IMR-90 (cell line): Measurements from ENCODE around the gene PLXDC2. TPM values are rescaled to one million over a fixed set of nuclear protein-coding genes. Genes with fewer than 3 reads are reported as not detected.

Experiments used
- ATAC-seq: fragments of 200-7000 bp; cut with Tn5 transposase; 2 replicates; pipeline ENCODE4 v1.9.1; 2020; ENCODE audit warnings: low read depth, mild to moderate bottlenecking, moderate library complexity
- BruUV-seq: library from RNA; stranded (reverse); fragments of 400-500 nt; replicated peaks from 2 replicates; lab custom pipeline; 2021; lab: Mats Ljungman, UMichigan
- CTCF ChIA-PET: fragments of 300-600 bp; formaldehyde crosslinking; extraction: SDS; loops from one replicate; lab custom pipeline; 2021; ENCODE audit warnings: antibody characterized with exemption; lab: Yijun Ruan, JAX
- POLR2A ChIA-PET: fragments of 300-600 bp; sonication (Branson Sonifier 250); formaldehyde crosslinking; loops from one replicate; lab custom pipeline; 2022; ENCODE audit warnings: antibody characterized with exemption; ENCODE audit not compliant: unreplicated experiment; lab: Charles Lee
- DNase-seq: peaks from one replicate; pipeline ENCODE4 v3.0.0; 2013
- H2AFZ ChIP-seq: replicated peaks from 2 replicates; pipeline ENCODE3; 2013; ENCODE audit warnings: low read length, mild to moderate bottlenecking; ENCODE audit not compliant: poor library complexity
- H2AK5ac ChIP-seq: 2 replicates; pipeline ENCODE4 v1.6.1; 2013; ENCODE audit warnings: low read depth, low read length, inconsistent platforms
- H2AK9ac ChIP-seq: replicated peaks from 2 replicates; pipeline ENCODE3; 2013; ENCODE audit warnings: mild to moderate bottlenecking, low read depth, low read length, moderate library complexity; ENCODE audit not compliant: poor library complexity
- H2BK120ac ChIP-seq: 2 replicates; pipeline ENCODE4 v1.6.1; 2013; ENCODE audit warnings: low read depth, low read length, inconsistent platforms
- H2BK15ac ChIP-seq: 3 replicates; pipeline ENCODE4 v1.6.1; 2013; ENCODE audit warnings: low read depth, low read length, inconsistent platforms
- H2BK20ac ChIP-seq: 2 replicates; pipeline ENCODE4 v1.6.1; 2013; ENCODE audit warnings: low read depth, mild to moderate bottlenecking, inconsistent platforms, low read length, moderate library complexity
- H2BK5ac ChIP-seq: 2 replicates; pipeline ENCODE4 v1.6.1; 2013; ENCODE audit warnings: mild to moderate bottlenecking, low read depth, low read length, inconsistent platforms; ENCODE audit not compliant: poor library complexity, severe bottlenecking
- H3K14ac ChIP-seq: replicated peaks from 2 replicates; pipeline ENCODE4 v1.6.1; 2013; ENCODE audit warnings: low read depth, low read length, inconsistent platforms
- H3K18ac ChIP-seq: 2 replicates; pipeline ENCODE4 v1.6.1; 2013; ENCODE audit warnings: low read depth, low read length, control low read depth
- H3K23ac ChIP-seq: 2 replicates; pipeline ENCODE4 v1.6.1; 2013; ENCODE audit warnings: low read depth, low read length, inconsistent platforms
- H3K27ac ChIP-seq: 2 replicates; pipeline ENCODE4 v1.5.1; 2013; ENCODE audit warnings: mild to moderate bottlenecking, control low read depth, low read length; ENCODE audit not compliant: insufficient read depth
- H3K27me3 ChIP-seq: 2 replicates; pipeline ENCODE4 v1.6.1; 2013; ENCODE audit warnings: low read length; ENCODE audit not compliant: control insufficient read depth, insufficient read depth
- H3K36me3 ChIP-seq: 2 replicates; pipeline ENCODE4 v1.6.1; 2013; ENCODE audit warnings: low read length, mixed read lengths; ENCODE audit not compliant: control insufficient read depth, insufficient read depth
- H3K4ac ChIP-seq: 2 replicates; pipeline ENCODE4 v1.6.1; 2013; ENCODE audit warnings: low read depth, low read length, inconsistent platforms
- H3K4me1 ChIP-seq: 2 replicates; pipeline ENCODE4 v1.6.1; 2013; ENCODE audit warnings: low read length, mixed read lengths; ENCODE audit not compliant: control insufficient read depth, insufficient read depth
- H3K4me2 ChIP-seq: 2 replicates; pipeline ENCODE4 v1.6.1; 2013; ENCODE audit warnings: low read depth, mild to moderate bottlenecking, control low read depth, low read length, moderate library complexity
- H3K4me3 ChIP-seq: 2 replicates; pipeline ENCODE4 v1.5.1; 2013; ENCODE audit warnings: low read depth, mild to moderate bottlenecking, control low read depth, low read length, moderate library complexity; ENCODE audit not compliant: insufficient read depth
- H3K56ac ChIP-seq: 2 replicates; pipeline ENCODE4 v1.6.1; 2013; ENCODE audit warnings: low read length, inconsistent platforms; ENCODE audit not compliant: insufficient read depth; ENCODE audit errors: extremely low read depth
- H3K79me1 ChIP-seq, 2 experiments: 2 replicates each; pipeline ENCODE4 v1.6.1; 2013; ENCODE audit warnings: low read length in 2 of 2, inconsistent platforms in 1 of 2, low read depth in 1 of 2
- H3K9ac ChIP-seq: 2 replicates; pipeline ENCODE4 v1.6.1; 2013; ENCODE audit warnings: low read depth, low read length, control low read depth
- H3K9me1 ChIP-seq: 2 replicates; pipeline ENCODE4 v1.6.1; 2013; ENCODE audit warnings: low read length, inconsistent platforms; ENCODE audit not compliant: insufficient read depth
- H3K9me3 ChIP-seq: 2 replicates; pipeline ENCODE4 v1.6.1; 2013; ENCODE audit warnings: low read length; ENCODE audit not compliant: control insufficient read depth, insufficient read depth
- H4K20me1 ChIP-seq: 2 replicates; pipeline ENCODE4 v1.6.1; 2013; ENCODE audit warnings: low read length, inconsistent platforms; ENCODE audit not compliant: insufficient read depth
- H4K5ac ChIP-seq: 2 replicates; pipeline ENCODE4 v1.6.1; 2013; ENCODE audit warnings: mild to moderate bottlenecking, low read depth, low read length, control low read depth
- H4K8ac ChIP-seq, 2 experiments: 2 replicates each; pipeline ENCODE4 v1.6.1; 2013; ENCODE audit warnings: low read depth in 2 of 2, low read length in 2 of 2, control low read depth in 1 of 2, inconsistent platforms in 1 of 2
- H4K91ac ChIP-seq: 2 replicates; pipeline ENCODE4 v1.6.1; 2013; ENCODE audit warnings: low read depth, low read length, inconsistent platforms; ENCODE audit not compliant: insufficient read depth
- BHLHE40 ChIP-seq: fragments of 150-350 bp; IDR thresholded peaks from 2 replicates; pipeline ENCODE4 v1.6.1; 2016; ENCODE audit warnings: mild to moderate bottlenecking, low read depth, low read length
- CHD1 ChIP-seq: IDR thresholded peaks from 2 replicates; pipeline ENCODE4 v1.6.1; 2012; ENCODE audit warnings: low read depth, low read length, improper control_type of control experiment
- CTCF ChIP-seq: conservative IDR thresholded peaks from 2 replicates; pipeline ENCODE4 v1.5.1; 2012; ENCODE audit warnings: mild to moderate bottlenecking, low read depth, low read length, improper control_type of control experiment
- FOS ChIP-seq: fragments of 150-350 bp; IDR thresholded peaks from 2 replicates; pipeline ENCODE4 v1.6.1; 2016; ENCODE audit warnings: low read depth, low read length
- MAFK ChIP-seq: IDR thresholded peaks from 2 replicates; pipeline ENCODE4 v1.6.1; 2012; ENCODE audit warnings: low read depth, low read length, improper control_type of control experiment
- MAZ ChIP-seq: IDR thresholded peaks from 2 replicates; pipeline ENCODE4 v1.6.1; 2012; ENCODE audit warnings: low read depth, mild to moderate bottlenecking, low read length, improper control_type of control experiment, moderate library complexity, borderline replicate concordance
- MXI1 ChIP-seq: IDR thresholded peaks from 2 replicates; pipeline ENCODE4 v1.6.1; 2012; ENCODE audit warnings: low read depth, mild to moderate bottlenecking, low read length, moderate library complexity, borderline replicate concordance
- NFE2L2 ChIP-seq: fragments of 150-350 bp; IDR thresholded peaks from 2 replicates; pipeline ENCODE4 v1.6.1; 2016; ENCODE audit warnings: low read depth, mild to moderate bottlenecking, low read length
- POLR2A ChIP-seq: IDR thresholded peaks from 2 replicates; pipeline ENCODE4 v1.6.1; 2012; ENCODE audit warnings: mild to moderate bottlenecking, low read depth, low read length
- RCOR1 ChIP-seq: IDR thresholded peaks from 2 replicates; pipeline ENCODE4 v1.6.1; 2012; ENCODE audit warnings: mild to moderate bottlenecking, low read length, improper control_type of control experiment; ENCODE audit not compliant: insufficient replicate concordance
- RFX5 ChIP-seq: IDR thresholded peaks from 2 replicates; pipeline ENCODE4 v1.8.0; 2012; ENCODE audit warnings: low read depth, mild to moderate bottlenecking, low read length, moderate library complexity
- SMC3 ChIP-seq: fragments of 150-350 bp; IDR thresholded peaks from 2 replicates; pipeline ENCODE4 v1.6.1; 2016; ENCODE audit warnings: low read depth, mild to moderate bottlenecking, antibody characterized with exemption, low read length, moderate library complexity
- USF2 ChIP-seq: fragments of 150-350 bp; IDR thresholded peaks from 2 replicates; pipeline ENCODE4 v1.6.1; 2017; ENCODE audit warnings: mild to moderate bottlenecking, antibody characterized with exemption, low read length, low read depth
- WGBS, 2 experiments: methylation state at CpG; one replicate each; pipeline versions ENCODE4 v1.1.5 to v1.1.7; 2013; ENCODE audit warnings: missing lambda C conversion rate in 2 of 2; ENCODE audit not compliant: insufficient read length in 1 of 2; ENCODE audit errors: extremely low coverage in 2 of 2; 5-methylcytosine and 5-hydroxymethylcytosine counted together
- dilution Hi-C: fragments of 300-500 bp; cut with HindIII; formaldehyde crosslinking; loops from one replicate; pipeline ENCODE4 v1.14.3; 2018; ENCODE audit warnings: low sequenced_read_pairs; ENCODE audit not compliant: unreplicated experiment
- in situ Hi-C: fragments of 300-500 bp; cut with MboI; formaldehyde crosslinking; loops from 3 replicates; pipeline ENCODE4 v1.14.3; 2019; ENCODE audit warnings: low sequenced_read_pairs, inconsistent platforms, mixed read lengths
- intact Hi-C: fragments of 100-400 bp; cut with micrococcal nuclease; formaldehyde crosslinking; loops from 2 replicates; pipeline ENCODE4 v1.10.0; 2022
- polyA plus RNA-seq, 3 experiments: library from polyadenylated mRNA; depleted of rRNA; stranded (reverse); fragments of >200 nt; gene quantifications; 2 replicates each; pipeline ENCODE4 v1.2.3, GENCODE V29; 2012; ENCODE audit warnings: low replicate concordance in 1 of 3
- total RNA-seq: library from RNA; depleted of rRNA; stranded (reverse); fragments of >200 nt; gene quantifications from 2 replicates; pipeline ENCODE4 v1.2.3, GENCODE V29; 2012

Gene PLXDC2
- total and polyA plus RNA-seq, 2 of the 4 experiments (the other 2 are of a cell fraction): 3.2 to 6.1 TPM

- H3K27me3 ChIP-seq: no peaks in the 10 kb centered on the region
- H3K4me2 ChIP-seq: no peak overlapping the region
- dilution Hi-C loops (no loop called here), intact Hi-C loops (loop anchor here (10.0 kb wide), 1 partner anchor 737 kb away; no protein-coding TSS in a partner anchor), in situ Hi-C loops (no loop called here)
- no peak for TF ChIP-seq MXI1
- no peak for TF ChIP-seq CTCF
- no peak for TF ChIP-seq RFX5
- TF ChIP-seq MAZ: no peak
- TF ChIP-seq BHLHE40: no peak
- TF ChIP-seq USF2: no peak
- no peak for TF ChIP-seq MAFK
- no peak for TF ChIP-seq FOS
- no peak for TF ChIP-seq RCOR1
- TF ChIP-seq SMC3: no peak
- TF ChIP-seq CHD1: no peak
- no peak for TF ChIP-seq POLR2A
- no peak for TF ChIP-seq NFE2L2
- no peaks in the 10 kb centered on the region for H3K36me3 ChIP-seq
- H3K4ac ChIP-seq: no peak overlapping the region
- no TSS peak for BruUV-seq
- H3K79me1 ChIP-seq: no peaks in the 10 kb centered on the region
- H2AFZ ChIP-seq: no peak overlapping the region
- no peak overlapping the region for H3K9ac ChIP-seq
- no peaks in the 10 kb centered on the region for H3K9me3 ChIP-seq
- H3K4me1 ChIP-seq: no peaks in the 10 kb centered on the region
- no CpG with 5 or more reads among the region's 2 CpGs for WGBS, 2 experiments
- no peak overlapping the region for H3K23ac ChIP-seq
- ChIA-PET CTCF (no interaction called here), POLR2A (no interaction called here)
- no peak overlapping the region for H4K91ac ChIP-seq
- no peak overlapping the region for H3K27ac ChIP-seq
- H4K5ac ChIP-seq: no peak overlapping the region
- no peak overlapping the region for H2AK5ac ChIP-seq
- no peak overlapping the region for H3K4me3 ChIP-seq
- H3K56ac ChIP-seq: no peak overlapping the region
- no peak overlapping the region for H4K8ac ChIP-seq
- no peak overlapping the region for H2AK9ac ChIP-seq
- DNase-seq (peak; percentile 27), ATAC-seq (peak; percentile 49; the same call in 1 of the 2 replicates)
- no peaks in the 10 kb centered on the region for H3K9me1 ChIP-seq
- H2BK5ac ChIP-seq: no peak overlapping the region
- H3K18ac ChIP-seq: no peak overlapping the region
- H2BK15ac ChIP-seq: no peak overlapping the region
- no peak overlapping the region for H2BK120ac ChIP-seq
- no peak overlapping the region for H3K14ac ChIP-seq
- H4K20me1 ChIP-seq: no peaks in the 10 kb centered on the region
- no peak overlapping the region for H2BK20ac ChIP-seq
Observed at GRCh38 chr10:20117471-20117870, 301.2 kb downstream of the PLXDC2 start.
